Heart left ventricle (tissue), 13 donors: ENCODE measurements around the gene PIM1.

Source experiments
- POLR2A ChIP-seq, 2 donors: fragments of 450-650 bp; IDR thresholded peaks; one replicate each; pipeline ENCODE4 v1.6.1; 2017; ENCODE audit warnings: antibody characterized with exemption in 2 of 2, mild to moderate bottlenecking in 2 of 2, moderate library complexity in 2 of 2
- TF ChIP-seq, protein P1 (sequence below), 12 donors: fragments of 200-600 bp; sonication (generic) in 4 of 12; IDR thresholded peaks; one replicate each; pipeline versions ENCODE4 v1.5.0 to v1.8.0; 2018 to 2022; ENCODE audit warnings: antibody characterized with exemption in 12 of 12, mild to moderate bottlenecking in 5 of 12
- donor health status: ischemic (EF 13 %, LVEDD 7.1; RV severe dilation, severe dysfunction).
- donor health status: DM: no; HTN: yes; CAD: no.
- donor health status: DM: no; HTN: no; CAD: no.
- donor health status: ischemic (EF 25% LVEDD 6.9; RV normal size, moderate dysfunction).
- donor health status: ischemic (EF 25% LVEDD 5.7; RV mildly dilated, moderate dysfunction).
- donor health status: ischemic (EF 35%, LVEDD 5.7; RV mildly dilated, moderate dysfunction).
- donor health status: nonischemic (EF 11% LVEDD 7.7; RV severe dilation, severe dysfunction).
- donor health status: DM: yes; HTN: yes; CAD: no.
- donor health status: PGD.
- donor health status: ischemic (EF 29% LVEDD 5.4; RV normal size, mild dysfunction).
- donor health status: nonischemic (EF 23%, LVEDD 6.1; RV moderate dilation, normal function).

DNA sequence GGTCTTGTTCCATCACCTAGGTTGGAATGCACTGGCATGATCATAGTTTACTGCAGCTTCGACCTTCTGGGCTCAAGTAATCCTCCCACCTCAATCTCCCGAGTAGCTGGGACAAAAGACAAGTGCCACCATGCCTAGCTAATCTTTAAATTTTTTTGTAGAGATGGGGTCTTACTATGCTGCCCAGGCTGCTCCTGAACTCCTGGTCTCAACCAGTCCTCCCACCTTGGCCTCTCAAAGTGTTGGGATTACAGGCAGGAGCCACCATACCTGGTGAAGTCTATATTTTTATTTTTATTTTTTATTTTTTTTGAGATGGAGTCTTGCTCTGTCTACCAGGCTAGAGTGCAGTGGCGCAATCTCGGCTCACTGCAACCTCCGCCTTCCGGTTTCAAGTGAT is 11.4 kb upstream of the PIM1 start:
- TF ChIP-seq, protein P1, sequence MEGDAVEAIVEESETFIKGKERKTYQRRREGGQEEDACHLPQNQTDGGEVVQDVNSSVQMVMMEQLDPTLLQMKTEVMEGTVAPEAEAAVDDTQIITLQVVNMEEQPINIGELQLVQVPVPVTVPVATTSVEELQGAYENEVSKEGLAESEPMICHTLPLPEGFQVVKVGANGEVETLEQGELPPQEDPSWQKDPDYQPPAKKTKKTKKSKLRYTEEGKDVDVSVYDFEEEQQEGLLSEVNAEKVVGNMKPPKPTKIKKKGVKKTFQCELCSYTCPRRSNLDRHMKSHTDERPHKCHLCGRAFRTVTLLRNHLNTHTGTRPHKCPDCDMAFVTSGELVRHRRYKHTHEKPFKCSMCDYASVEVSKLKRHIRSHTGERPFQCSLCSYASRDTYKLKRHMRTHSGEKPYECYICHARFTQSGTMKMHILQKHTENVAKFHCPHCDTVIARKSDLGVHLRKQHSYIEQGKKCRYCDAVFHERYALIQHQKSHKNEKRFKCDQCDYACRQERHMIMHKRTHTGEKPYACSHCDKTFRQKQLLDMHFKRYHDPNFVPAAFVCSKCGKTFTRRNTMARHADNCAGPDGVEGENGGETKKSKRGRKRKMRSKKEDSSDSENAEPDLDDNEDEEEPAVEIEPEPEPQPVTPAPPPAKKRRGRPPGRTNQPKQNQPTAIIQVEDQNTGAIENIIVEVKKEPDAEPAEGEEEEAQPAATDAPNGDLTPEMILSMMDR (IDR thresholded peaks at IDR 0.05): no peak
- TF ChIP-seq POLR2A (IDR thresholded peaks at IDR 0.05): no peak
